ENCODE data around the gene INSC. TPM values are rescaled to one million over a fixed set of nuclear protein-coding genes. Genes with fewer than 3 reads are reported as not detected.

The INSC gene
- total and polyA plus RNA-seq, 2 donors, result 0.19 to 0.66 TPM

- WGBS, result 96% methylated on average over 1 of the region's 1 CpG
Observed at GRCh38 chr11:15182372-15182771, 67.6 kb downstream of the INSC start.

GRCh38 chr11:15185021-15185420, 70.3 kb downstream of the INSC start:
- no peak overlapping the region for H3K27ac ChIP-seq (ENCODE audit: low read depth in 1 of 2, low read length in 1 of 2)
- no peak for DNase-seq (ENCODE audit: low read depth in 6 of 9, low spot score in 9 of 9)
- 98% methylated on average over 1 of the region's 1 CpG for WGBS
- no peaks in the 10 kb centered on the region for H3K36me3 ChIP-seq (ENCODE audit: control insufficient read depth in 2 of 2, insufficient read depth in 2 of 2, low read length in 1 of 2)
- H3K4me1 ChIP-seq (ENCODE audit: control insufficient read depth in 2 of 2, insufficient read depth in 2 of 2, low read length in 2 of 2), result no peaks in the 10 kb centered on the region
- H3K4me3 ChIP-seq (ENCODE audit: low read length in 2 of 2), result no peak overlapping the region
- no peaks in the 10 kb centered on the region for H3K27me3 ChIP-seq (ENCODE audit: control insufficient read depth in 2 of 2, insufficient read depth in 1 of 2, low read length in 1 of 2)
- no peaks in the 10 kb centered on the region for H3K9me3 ChIP-seq (ENCODE audit: control insufficient read depth in 2 of 2, insufficient read depth in 1 of 2, low read length in 1 of 2)

More at GRCh38 chr11:15182372-15182771, 67.6 kb downstream of the INSC start:
- H3K27me3 ChIP-seq (ENCODE audit: control insufficient read depth in 2 of 2, insufficient read depth in 1 of 2, low read length in 1 of 2), result no peaks in the 10 kb centered on the region
- H3K27ac ChIP-seq (ENCODE audit: low read depth in 1 of 2, low read length in 1 of 2), result no peak overlapping the region
- DNase-seq (ENCODE audit: low read depth in 6 of 9, low spot score in 9 of 9), result no peak
- H3K4me1 ChIP-seq (ENCODE audit: control insufficient read depth in 2 of 2, insufficient read depth in 2 of 2, low read length in 2 of 2), result no peaks in the 10 kb centered on the region
- H3K4me3 ChIP-seq (ENCODE audit: low read length in 2 of 2), result no peak overlapping the region
- H3K9me3 ChIP-seq (ENCODE audit: control insufficient read depth in 2 of 2, insufficient read depth in 1 of 2, low read length in 1 of 2), result no peaks in the 10 kb centered on the region
- H3K36me3 ChIP-seq (ENCODE audit: control insufficient read depth in 2 of 2, insufficient read depth in 2 of 2, low read length in 1 of 2), result no peaks in the 10 kb centered on the region

DNA sequence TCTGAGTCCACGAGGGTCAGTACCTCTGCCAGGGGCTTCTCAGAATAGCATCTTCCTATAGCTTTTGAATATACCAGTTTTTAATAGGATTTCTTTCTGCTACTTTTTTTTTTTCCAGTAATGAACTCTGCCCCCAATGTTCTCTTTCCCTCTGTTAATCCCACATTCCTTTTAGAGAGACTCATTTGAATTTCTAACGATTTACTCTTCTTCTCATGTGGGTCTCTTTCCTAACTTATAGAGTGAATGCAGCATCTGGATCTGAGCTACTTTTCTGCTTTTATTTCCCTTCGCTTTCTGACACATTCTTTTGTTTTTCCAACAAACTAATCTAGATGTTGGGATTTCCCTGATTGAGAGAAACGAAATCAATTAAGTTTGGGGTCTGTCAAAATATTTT, 71.4 kb downstream of the INSC start:
- no peak for DNase-seq (ENCODE audit: low read depth in 6 of 9, low spot score in 9 of 9)
- H3K27me3 ChIP-seq (ENCODE audit: control insufficient read depth in 2 of 2, insufficient read depth in 1 of 2, low read length in 1 of 2), result no peaks in the 10 kb centered on the region
- H3K27ac ChIP-seq (ENCODE audit: low read depth in 1 of 2, low read length in 1 of 2), result no peak overlapping the region
- WGBS, result 81% methylated on average over 4 of the region's 4 CpGs
- H3K4me3 ChIP-seq (ENCODE audit: low read length in 2 of 2), result no peak overlapping the region
- no peaks in the 10 kb centered on the region for H3K36me3 ChIP-seq (ENCODE audit: control insufficient read depth in 2 of 2, insufficient read depth in 2 of 2, low read length in 1 of 2)
- no peaks in the 10 kb centered on the region for H3K4me1 ChIP-seq (ENCODE audit: control insufficient read depth in 2 of 2, insufficient read depth in 2 of 2, low read length in 2 of 2)
- no peaks in the 10 kb centered on the region for H3K9me3 ChIP-seq (ENCODE audit: control insufficient read depth in 2 of 2, insufficient read depth in 1 of 2, low read length in 1 of 2)

DNA sequence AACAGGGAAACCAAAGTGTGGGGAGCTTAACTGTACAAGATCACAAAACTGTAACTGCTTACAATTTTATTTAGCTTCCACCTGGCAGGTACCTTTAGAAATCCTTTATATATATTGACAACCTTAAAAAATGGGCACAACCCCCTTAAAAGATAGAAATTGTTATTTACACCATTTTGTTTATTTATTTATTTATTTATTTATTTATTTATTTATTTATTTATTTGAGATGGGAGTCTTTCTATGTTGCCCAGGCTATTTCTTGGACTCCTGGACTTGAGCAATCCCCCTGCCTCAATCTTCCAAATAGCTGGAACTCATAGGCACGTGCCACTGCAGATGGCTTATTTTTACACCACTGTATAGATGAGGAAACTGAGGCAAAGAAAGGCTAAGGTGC, 74.5 kb downstream of the INSC start:
- WGBS, result 83% methylated on average over 1 of the region's 1 CpG
- Histone ChIP-seq H3K4me3 (ENCODE audit: low read length in 2 of 2) (no peak overlapping the region), H3K27me3 (ENCODE audit: control insufficient read depth in 2 of 2, insufficient read depth in 1 of 2, low read length in 1 of 2) (no peaks in the 10 kb centered on the region), H3K4me1 (ENCODE audit: control insufficient read depth in 2 of 2, insufficient read depth in 2 of 2, low read length in 2 of 2) (no peaks in the 10 kb centered on the region), H3K36me3 (ENCODE audit: control insufficient read depth in 2 of 2, insufficient read depth in 2 of 2, low read length in 1 of 2) (no peaks in the 10 kb centered on the region), H3K9me3 (ENCODE audit: control insufficient read depth in 2 of 2, insufficient read depth in 1 of 2, low read length in 1 of 2) (no peaks in the 10 kb centered on the region), H3K27ac (ENCODE audit: low read depth in 1 of 2, low read length in 1 of 2) (no peak overlapping the region)
- no peak for DNase-seq (ENCODE audit: low read depth in 6 of 9, low spot score in 9 of 9)

DNA sequence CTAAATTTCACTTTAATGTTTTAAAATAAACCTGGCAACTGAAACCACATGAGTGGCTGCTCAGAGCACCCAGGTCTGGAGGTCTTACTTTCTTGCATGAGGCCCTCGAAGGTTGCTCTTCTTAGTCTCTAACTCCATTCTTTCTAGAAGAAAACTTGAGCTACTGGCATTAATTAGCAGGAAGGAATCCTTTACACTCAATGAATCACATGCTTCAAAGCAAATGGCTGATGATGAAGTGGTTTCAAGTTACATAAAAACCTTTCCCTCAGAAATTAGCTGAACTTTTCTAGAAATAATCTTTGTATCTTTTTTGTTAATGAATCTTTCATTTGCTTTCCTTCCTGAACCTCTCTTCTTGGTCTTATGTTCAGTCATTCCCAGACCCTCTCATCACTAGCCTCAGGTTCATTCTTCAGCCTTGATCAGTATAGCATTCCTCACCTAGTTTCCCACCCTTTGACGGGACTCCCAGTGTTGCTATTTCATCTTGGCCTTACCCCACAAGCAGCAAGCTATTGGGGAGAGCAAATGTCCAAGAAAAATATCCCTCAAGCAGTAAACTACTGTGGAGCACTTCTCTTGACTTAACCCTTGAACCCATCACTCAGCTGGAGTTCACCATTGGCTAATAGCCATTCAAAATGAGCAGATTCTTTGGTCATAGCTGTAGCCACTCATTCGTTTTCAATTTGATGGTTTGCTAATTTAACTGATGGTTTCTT, 75.1 kb downstream of the INSC start:
- H3K9me3 ChIP-seq (ENCODE audit: control insufficient read depth in 2 of 2, insufficient read depth in 1 of 2, low read length in 1 of 2), result no peaks in the 10 kb centered on the region
- no peak overlapping the region for H3K4me3 ChIP-seq (ENCODE audit: low read length in 2 of 2)
- H3K27me3 ChIP-seq (ENCODE audit: control insufficient read depth in 2 of 2, insufficient read depth in 1 of 2, low read length in 1 of 2), result no peaks in the 10 kb centered on the region
- H3K4me1 ChIP-seq (ENCODE audit: control insufficient read depth in 2 of 2, insufficient read depth in 2 of 2, low read length in 2 of 2), result no peaks in the 10 kb centered on the region
- H3K36me3 ChIP-seq (ENCODE audit: control insufficient read depth in 2 of 2, insufficient read depth in 2 of 2, low read length in 1 of 2), result no peaks in the 10 kb centered on the region
- 93% methylated on average over 3 of the region's 3 CpGs for WGBS
- no peak for DNase-seq (ENCODE audit: low read depth in 6 of 9, low spot score in 9 of 9)
- no peak overlapping the region for H3K27ac ChIP-seq (ENCODE audit: low read depth in 1 of 2, low read length in 1 of 2)

DNA sequence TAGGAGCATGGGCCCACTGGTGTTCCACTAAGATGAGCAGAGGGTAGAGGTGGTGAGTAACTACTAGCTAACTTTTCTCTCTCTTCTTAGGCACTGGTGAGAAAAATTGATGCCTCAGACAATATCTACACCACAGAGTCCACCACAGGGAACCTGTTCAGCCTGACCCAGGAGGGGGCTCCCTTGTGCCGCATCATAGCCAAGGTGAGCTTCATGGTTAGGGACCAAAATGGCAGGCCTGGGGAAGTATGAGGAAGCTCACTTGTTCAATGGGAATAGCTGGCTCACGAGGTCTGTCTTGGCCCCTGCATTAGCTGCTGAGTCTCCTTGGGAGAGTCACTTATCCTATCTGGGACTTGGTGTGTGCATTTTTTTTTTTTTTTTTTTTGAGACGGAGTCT, 75.9 kb downstream of the INSC start:
- 92% methylated on average over 3 of the region's 3 CpGs for WGBS
- no peaks in the 10 kb centered on the region for H3K4me1 ChIP-seq (ENCODE audit: control insufficient read depth in 2 of 2, insufficient read depth in 2 of 2, low read length in 2 of 2)
- no peaks in the 10 kb centered on the region for H3K27me3 ChIP-seq (ENCODE audit: control insufficient read depth in 2 of 2, insufficient read depth in 1 of 2, low read length in 1 of 2)

DNA sequence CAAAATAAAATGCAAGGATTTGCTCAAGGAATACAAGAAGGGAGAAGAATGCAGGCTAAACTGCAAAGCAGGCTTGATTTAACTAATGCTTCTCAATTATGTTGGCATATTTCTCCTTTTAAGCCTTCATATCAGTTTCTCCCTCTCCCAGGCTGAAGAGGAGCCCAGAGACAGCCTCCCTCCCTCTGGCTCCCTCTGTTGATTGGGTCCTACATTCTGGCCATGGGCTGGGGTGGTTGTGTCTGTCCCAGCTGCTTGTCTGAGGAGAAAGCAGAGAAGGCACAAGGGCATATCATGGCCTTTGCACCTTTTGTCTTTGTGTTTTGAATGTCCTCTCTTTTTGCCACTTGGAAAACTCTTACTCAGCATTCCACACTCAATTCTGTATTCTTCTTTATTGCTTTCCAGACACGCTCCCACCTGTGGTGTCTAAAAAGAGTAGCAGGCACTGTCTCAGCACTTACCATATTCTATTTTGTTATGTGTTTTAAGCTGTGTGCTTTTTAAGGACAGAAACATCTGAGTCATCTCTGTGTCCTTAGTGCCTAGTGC, 77.4 kb downstream of the INSC start:
- Histone ChIP-seq H3K4me1 (ENCODE audit: control insufficient read depth in 2 of 2, insufficient read depth in 2 of 2, low read length in 2 of 2) (no peaks in the 10 kb centered on the region), H3K27ac (ENCODE audit: low read depth in 1 of 2, low read length in 1 of 2) (no peak overlapping the region), H3K4me3 (ENCODE audit: low read length in 2 of 2) (no peak overlapping the region), H3K27me3 (ENCODE audit: control insufficient read depth in 2 of 2, insufficient read depth in 1 of 2, low read length in 1 of 2) (no peaks in the 10 kb centered on the region), H3K9me3 (ENCODE audit: control insufficient read depth in 2 of 2, insufficient read depth in 1 of 2, low read length in 1 of 2) (no peaks in the 10 kb centered on the region), H3K36me3 (ENCODE audit: control insufficient read depth in 2 of 2, insufficient read depth in 2 of 2, low read length in 1 of 2) (no peaks in the 10 kb centered on the region)
- DNase-seq (ENCODE audit: low read depth in 6 of 9, low spot score in 9 of 9), result no peak
- 78% methylated on average over 1 of the region's 1 CpG for WGBS

More for the DNA sequence above, 75.9 kb downstream of the INSC start:
- no peak for DNase-seq (ENCODE audit: low read depth in 6 of 9, low spot score in 9 of 9)
- H3K9me3 ChIP-seq (ENCODE audit: control insufficient read depth in 2 of 2, insufficient read depth in 1 of 2, low read length in 1 of 2), result no peaks in the 10 kb centered on the region
- no peaks in the 10 kb centered on the region for H3K36me3 ChIP-seq (ENCODE audit: control insufficient read depth in 2 of 2, insufficient read depth in 2 of 2, low read length in 1 of 2)
- no peak overlapping the region for H3K27ac ChIP-seq (ENCODE audit: low read depth in 1 of 2, low read length in 1 of 2)
- H3K4me3 ChIP-seq (ENCODE audit: low read length in 2 of 2), result no peak overlapping the region

- Histone ChIP-seq H3K4me1 (ENCODE audit: control insufficient read depth in 2 of 2, insufficient read depth in 2 of 2, low read length in 2 of 2) (no peaks in the 10 kb centered on the region), H3K27me3 (ENCODE audit: control insufficient read depth in 2 of 2, insufficient read depth in 1 of 2, low read length in 1 of 2) (no peaks in the 10 kb centered on the region), H3K36me3 (ENCODE audit: control insufficient read depth in 2 of 2, insufficient read depth in 2 of 2, low read length in 1 of 2) (no peaks in the 10 kb centered on the region), H3K4me3 (ENCODE audit: low read length in 2 of 2) (no peak overlapping the region), H3K9me3 (ENCODE audit: control insufficient read depth in 2 of 2, insufficient read depth in 1 of 2, low read length in 1 of 2) (no peaks in the 10 kb centered on the region), H3K27ac (ENCODE audit: low read depth in 1 of 2, low read length in 1 of 2) (no peak overlapping the region)
- 91% methylated on average over 2 of the region's 2 CpGs for WGBS
- no peak for DNase-seq (ENCODE audit: low read depth in 6 of 9, low spot score in 9 of 9)
Observed at GRCh38 chr11:15194671-15195415, 80.1 kb downstream of the INSC start.

GRCh38 chr11:15195454-15196200, 80.9 kb downstream of the INSC start:
- no peaks in the 10 kb centered on the region for H3K9me3 ChIP-seq (ENCODE audit: control insufficient read depth in 2 of 2, insufficient read depth in 1 of 2, low read length in 1 of 2)
- no peaks in the 10 kb centered on the region for H3K36me3 ChIP-seq (ENCODE audit: control insufficient read depth in 2 of 2, insufficient read depth in 2 of 2, low read length in 1 of 2)
- no peak for DNase-seq (ENCODE audit: low read depth in 6 of 9, low spot score in 9 of 9)
- H3K27ac ChIP-seq (ENCODE audit: low read depth in 1 of 2, low read length in 1 of 2), result no peak overlapping the region
- H3K4me1 ChIP-seq (ENCODE audit: control insufficient read depth in 2 of 2, insufficient read depth in 2 of 2, low read length in 2 of 2), result no peaks in the 10 kb centered on the region
- H3K4me3 ChIP-seq (ENCODE audit: low read length in 2 of 2), result no peak overlapping the region
- WGBS, result 73% methylated on average over 2 of the region's 2 CpGs
- H3K27me3 ChIP-seq (ENCODE audit: control insufficient read depth in 2 of 2, insufficient read depth in 1 of 2, low read length in 1 of 2), result no peaks in the 10 kb centered on the region
